ENCODE measurements around the gene MRPL28. TPM values are rescaled to one million over a fixed set of nuclear protein-coding genes. Genes with fewer than 3 reads are reported as not detected.

The MRPL28 gene
- total RNA-seq, 1 experiment from 2014 or later, result 91.2 TPM

DNA sequence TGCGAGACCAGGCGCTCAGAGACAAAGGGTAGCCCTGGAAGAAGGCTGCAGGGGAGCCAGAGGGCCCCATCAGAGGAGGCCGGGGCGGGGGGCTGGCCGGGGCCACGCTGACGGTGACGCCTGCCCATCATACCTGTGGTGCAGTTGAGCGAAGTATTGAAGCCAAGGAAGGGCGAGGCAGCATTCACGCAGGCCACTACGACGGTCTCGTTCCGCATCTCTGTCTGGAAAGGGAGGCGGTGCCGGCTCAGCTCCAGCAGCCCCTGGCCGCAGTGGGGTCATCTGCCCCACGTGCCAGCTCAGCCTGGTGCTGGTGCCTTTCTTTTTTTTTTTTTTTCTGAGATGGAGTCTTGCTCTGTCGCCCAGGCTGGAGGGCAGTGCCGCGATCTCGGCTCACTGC, 4.9 kb upstream of the MRPL28 start:
- Mint-ChIP-seq H3K36me3 (ENCODE audit: insufficient read depth, unreplicated experiment) (peaks cover 26% of the 10 kb centered on the region), H3K4me3 (ENCODE audit: unreplicated experiment) (no peak overlapping the region), H3K4me1 (ENCODE audit: low read depth, unreplicated experiment) (no peaks in the 10 kb centered on the region), H3K9me3 (ENCODE audit: unreplicated experiment) (no peaks in the 10 kb centered on the region), H3K27me3 (ENCODE audit: insufficient read depth, unreplicated experiment) (no peaks in the 10 kb centered on the region), H3K27ac (ENCODE audit: unreplicated experiment) (no peak overlapping the region)
- Histone ChIP-seq H3K4me1 (no peaks in the 10 kb centered on the region), H3K9me3 (no peaks in the 10 kb centered on the region), H3K36me3 (ENCODE audit: control insufficient read depth, insufficient read depth, low read length) (no peaks in the 10 kb centered on the region; the same call in none of the 2 replicates), H3K27me3 (replicated peaks; ENCODE audit: control insufficient read depth, insufficient read depth, low read length) (no peaks in the 10 kb centered on the region), H3K4me3 (ENCODE audit: low read depth, low read length) (no peak overlapping the region)
- intact Hi-C loops (cut with micrococcal nuclease; ENCODE audit: unreplicated experiment), result no loop called here
- no TSS peak for BruUV-seq (replicated peaks)
- ChIA-PET POLR2A (no interaction called here), CTCF (no interaction called here)
- TF ChIP-seq, protein P1, sequence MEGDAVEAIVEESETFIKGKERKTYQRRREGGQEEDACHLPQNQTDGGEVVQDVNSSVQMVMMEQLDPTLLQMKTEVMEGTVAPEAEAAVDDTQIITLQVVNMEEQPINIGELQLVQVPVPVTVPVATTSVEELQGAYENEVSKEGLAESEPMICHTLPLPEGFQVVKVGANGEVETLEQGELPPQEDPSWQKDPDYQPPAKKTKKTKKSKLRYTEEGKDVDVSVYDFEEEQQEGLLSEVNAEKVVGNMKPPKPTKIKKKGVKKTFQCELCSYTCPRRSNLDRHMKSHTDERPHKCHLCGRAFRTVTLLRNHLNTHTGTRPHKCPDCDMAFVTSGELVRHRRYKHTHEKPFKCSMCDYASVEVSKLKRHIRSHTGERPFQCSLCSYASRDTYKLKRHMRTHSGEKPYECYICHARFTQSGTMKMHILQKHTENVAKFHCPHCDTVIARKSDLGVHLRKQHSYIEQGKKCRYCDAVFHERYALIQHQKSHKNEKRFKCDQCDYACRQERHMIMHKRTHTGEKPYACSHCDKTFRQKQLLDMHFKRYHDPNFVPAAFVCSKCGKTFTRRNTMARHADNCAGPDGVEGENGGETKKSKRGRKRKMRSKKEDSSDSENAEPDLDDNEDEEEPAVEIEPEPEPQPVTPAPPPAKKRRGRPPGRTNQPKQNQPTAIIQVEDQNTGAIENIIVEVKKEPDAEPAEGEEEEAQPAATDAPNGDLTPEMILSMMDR (IDR thresholded peaks at IDR 0.05; ENCODE audit: insufficient read depth in 1 of 2, low read depth in 1 of 2, low read length in 1 of 2, severe bottlenecking in 1 of 2, unreplicated experiment in 1 of 2), result no peak
- DNase-seq, result no peak

DNA sequence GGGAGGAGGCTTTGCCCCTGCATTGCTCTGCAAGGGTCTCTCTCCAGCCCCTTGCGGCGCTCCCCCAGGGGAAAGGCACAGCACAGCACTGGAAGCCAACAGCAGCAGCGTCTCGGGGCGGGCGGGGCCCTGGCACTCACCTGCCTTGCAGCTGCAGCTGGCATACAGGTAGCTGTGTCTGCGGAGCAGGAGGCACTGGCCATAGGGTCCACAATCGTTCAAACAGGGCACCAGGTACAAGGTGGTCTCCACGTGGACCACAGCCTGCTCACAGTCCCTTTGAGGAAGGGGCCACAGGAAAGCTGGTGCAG, 4.2 kb upstream of the MRPL28 start:
- peaks cover 33% of the 10 kb centered on the region for H3K36me3 Mint-ChIP-seq (ENCODE audit: insufficient read depth, unreplicated experiment)
- CTCF ChIA-PET, result no interaction called here
- no peaks in the 10 kb centered on the region for H3K4me1 ChIP-seq
- DNase-seq, result no peak
- H3K4me3 ChIP-seq (ENCODE audit: low read depth, low read length), result no peak overlapping the region
- H3K27me3 ChIP-seq (replicated peaks; ENCODE audit: control insufficient read depth, insufficient read depth, low read length), result no peaks in the 10 kb centered on the region
- H3K9me3 Mint-ChIP-seq (ENCODE audit: unreplicated experiment), result no peaks in the 10 kb centered on the region
- no TSS peak for BruUV-seq (replicated peaks)
- POLR2A ChIA-PET, result no interaction called here
- H3K27ac Mint-ChIP-seq (ENCODE audit: unreplicated experiment), result no peak overlapping the region
- no peak overlapping the region for H3K4me3 Mint-ChIP-seq (ENCODE audit: unreplicated experiment)
- intact Hi-C loops (cut with micrococcal nuclease; ENCODE audit: unreplicated experiment), result no loop called here
- no peaks in the 10 kb centered on the region; the same call in none of the 2 replicates for H3K36me3 ChIP-seq (ENCODE audit: control insufficient read depth, insufficient read depth, low read length)
- H3K4me1 Mint-ChIP-seq (ENCODE audit: low read depth, unreplicated experiment), result no peaks in the 10 kb centered on the region
- H3K9me3 ChIP-seq, result no peaks in the 10 kb centered on the region
- TF ChIP-seq, protein P1 (IDR thresholded peaks at IDR 0.05; ENCODE audit: insufficient read depth in 1 of 2, low read depth in 1 of 2, low read length in 1 of 2, severe bottlenecking in 1 of 2, unreplicated experiment in 1 of 2), result no peak
- no peaks in the 10 kb centered on the region for H3K27me3 Mint-ChIP-seq (ENCODE audit: insufficient read depth, unreplicated experiment)

DNA sequence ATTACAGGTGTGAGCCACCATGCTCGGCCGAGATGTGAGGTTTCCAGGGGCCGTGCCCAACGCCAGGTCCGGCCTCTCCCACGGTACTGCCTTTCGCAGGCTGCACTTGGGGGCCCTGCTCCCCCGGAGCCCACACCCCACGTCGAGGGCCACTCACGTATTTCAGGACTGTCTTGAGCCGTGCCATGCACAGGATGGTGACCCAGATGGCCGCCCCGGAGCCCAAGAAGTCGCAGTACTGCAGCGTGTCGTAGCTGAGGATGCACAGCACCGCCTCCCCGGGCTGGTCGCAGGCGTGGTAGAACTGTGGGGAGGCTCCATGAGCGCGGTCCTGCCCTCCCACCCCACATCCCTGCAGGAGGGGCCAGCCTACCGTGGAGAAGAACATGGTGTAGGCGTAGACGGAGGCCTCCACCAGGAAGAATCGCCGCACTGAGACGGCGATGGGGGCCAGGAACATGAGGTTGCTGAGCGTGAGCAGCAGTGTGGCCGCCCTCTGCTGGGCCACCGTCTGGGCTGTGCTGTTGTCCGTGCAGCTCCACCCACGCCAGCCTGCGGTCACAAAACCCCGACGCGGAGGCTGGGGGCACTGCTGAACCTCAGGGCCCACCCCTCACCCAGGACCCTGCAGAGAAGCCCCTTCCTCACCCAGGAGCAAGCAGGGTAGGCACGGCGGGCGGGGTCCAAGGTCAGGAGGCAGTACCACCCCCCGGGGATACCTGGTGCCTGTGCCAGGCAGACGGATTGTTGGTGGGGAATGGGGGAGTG, 3.7 kb upstream of the MRPL28 start:
- no peak for DNase-seq
- Mint-ChIP-seq H3K36me3 (ENCODE audit: insufficient read depth, unreplicated experiment) (peaks cover 38% of the 10 kb centered on the region), H3K4me1 (ENCODE audit: low read depth, unreplicated experiment) (no peaks in the 10 kb centered on the region), H3K27ac (ENCODE audit: unreplicated experiment) (no peak overlapping the region), H3K4me3 (ENCODE audit: unreplicated experiment) (no peak overlapping the region), H3K9me3 (ENCODE audit: unreplicated experiment) (no peaks in the 10 kb centered on the region), H3K27me3 (ENCODE audit: insufficient read depth, unreplicated experiment) (no peaks in the 10 kb centered on the region)
- TF ChIP-seq, protein P1 (IDR thresholded peaks at IDR 0.05; ENCODE audit: insufficient read depth in 1 of 2, low read depth in 1 of 2, low read length in 1 of 2, severe bottlenecking in 1 of 2, unreplicated experiment in 1 of 2), result no peak
- no TSS peak for BruUV-seq (replicated peaks)
- H3K27me3 ChIP-seq (replicated peaks; ENCODE audit: control insufficient read depth, insufficient read depth, low read length), result no peaks in the 10 kb centered on the region
- H3K36me3 ChIP-seq (ENCODE audit: control insufficient read depth, insufficient read depth, low read length), result no peaks in the 10 kb centered on the region; the same call in none of the 2 replicates
- no peak overlapping the region for H3K4me3 ChIP-seq (ENCODE audit: low read depth, low read length)
- no peaks in the 10 kb centered on the region for H3K4me1 ChIP-seq
- ChIA-PET POLR2A (no interaction called here), CTCF (no interaction called here)
- no peaks in the 10 kb centered on the region for H3K9me3 ChIP-seq
- intact Hi-C loops (cut with micrococcal nuclease; ENCODE audit: unreplicated experiment), result no loop called here
